Astrocyte (in vitro differentiated cells and primary cell): ENCODE data around the gene FTO. TPM values are rescaled to one million over a fixed set of nuclear protein-coding genes. Genes with fewer than 3 reads are reported as not detected.

Source experiments
- DNase-seq: peaks from one replicate; pipeline ENCODE4 v3.0.0-alpha.2; 2010; ENCODE audit warnings: low read depth
- FAIRE-seq: peaks from 2 replicates; lab custom pipeline; 2011; peaks lifted over from hg19 to GRCh38; lab: Jason Lieb, UNC
- H2AFZ ChIP-seq: 2 replicates; pipeline ENCODE4 v1.6.0; 2012; ENCODE audit warnings: low read depth, low read length, inconsistent platforms
- H3K27ac ChIP-seq: 2 replicates; pipeline ENCODE4 v1.5.1; 2011; ENCODE audit warnings: low read depth, low read length, inconsistent platforms
- H3K27me3 ChIP-seq: 2 replicates; pipeline ENCODE4 v1.6.0; 2011; ENCODE audit warnings: low read length, inconsistent platforms; ENCODE audit not compliant: insufficient read depth
- H3K36me3 ChIP-seq: 2 replicates; pipeline ENCODE4 v1.5.1; 2011; ENCODE audit warnings: low read length, inconsistent platforms; ENCODE audit not compliant: insufficient read depth
- H3K4me1 ChIP-seq: 2 replicates; pipeline ENCODE4 v1.5.1; 2011; ENCODE audit warnings: low read length, inconsistent platforms; ENCODE audit not compliant: insufficient read depth
- H3K4me2 ChIP-seq: 2 replicates; pipeline ENCODE4 v1.6.0; 2012; ENCODE audit warnings: low read length, inconsistent platforms
- H3K4me3 ChIP-seq: 2 replicates; pipeline ENCODE4 v1.5.1; 2011; ENCODE audit warnings: low read depth, mild to moderate bottlenecking, low read length, inconsistent platforms; ENCODE audit not compliant: insufficient read depth
- H3K79me2 ChIP-seq: 2 replicates; pipeline ENCODE4 v1.6.0; 2012; ENCODE audit warnings: mild to moderate bottlenecking, low read length, inconsistent platforms; ENCODE audit not compliant: insufficient read depth
- H3K9ac ChIP-seq: 2 replicates; pipeline ENCODE4 v1.6.0; 2012; ENCODE audit warnings: mild to moderate bottlenecking, low read length, inconsistent platforms
- H3K9me3 ChIP-seq: 2 replicates; pipeline ENCODE4 v1.5.1; 2012; ENCODE audit warnings: low read depth, mild to moderate bottlenecking, low read length, inconsistent platforms; ENCODE audit not compliant: insufficient read depth
- H4K20me1 ChIP-seq: 2 replicates; pipeline ENCODE4 v1.6.0; 2012; ENCODE audit warnings: low read length, inconsistent platforms; ENCODE audit not compliant: insufficient read depth
- H3K27ac Mint-ChIP-seq: one replicate; pipeline ENCODE4 v1.8.0; 2021; ENCODE audit warnings: mild to moderate bottlenecking, mixed read lengths; ENCODE audit not compliant: unreplicated experiment
- H3K27me3 Mint-ChIP-seq: one replicate; pipeline ENCODE4 v1.8.0; 2021; ENCODE audit warnings: low read depth, mixed read lengths; ENCODE audit not compliant: unreplicated experiment
- H3K36me3 Mint-ChIP-seq: one replicate; pipeline ENCODE4 v1.8.0; 2021; ENCODE audit warnings: low read depth, mixed read lengths; ENCODE audit not compliant: unreplicated experiment
- H3K4me1 Mint-ChIP-seq: one replicate; pipeline ENCODE4 v1.8.0; 2021; ENCODE audit warnings: low read depth, mixed read lengths; ENCODE audit not compliant: unreplicated experiment
- H3K4me3 Mint-ChIP-seq: one replicate; pipeline ENCODE4 v1.8.0; 2021; ENCODE audit warnings: mild to moderate bottlenecking, moderate library complexity, mixed read lengths; ENCODE audit not compliant: unreplicated experiment
- H3K9me3 Mint-ChIP-seq: one replicate; pipeline ENCODE4 v1.8.0; 2021; ENCODE audit warnings: mild to moderate bottlenecking, mixed read lengths; ENCODE audit not compliant: unreplicated experiment
- EZH2 ChIP-seq: IDR thresholded peaks from 2 replicates; pipeline ENCODE4 v1.6.1; 2012; ENCODE audit warnings: mild to moderate bottlenecking, low read length, inconsistent platforms; ENCODE audit not compliant: insufficient read depth
- total RNA-seq: library from RNA; stranded (reverse); gene quantifications from 2 replicates; pipeline ENCODE4 v1.2.1, GENCODE V29; 2021
- TF ChIP-seq, protein P1 (sequence below): IDR thresholded peaks from 2 replicates; pipeline ENCODE4 v1.5.1; 2011; ENCODE audit warnings: low read depth, mild to moderate bottlenecking, inconsistent platforms, low read length, moderate library complexity; ENCODE audit not compliant: insufficient read depth

FTO gene
- total RNA-seq, 1 donor from 2014 or later = 73.1 TPM

GRCh38 chr16:53925526-53925925, 221.6 kb downstream of the FTO start:
- no peak overlapping the region for H3K27ac ChIP-seq
- no peaks in the 10 kb centered on the region for H3K36me3 ChIP-seq
- no peak overlapping the region for H2AFZ ChIP-seq
- no peaks in the 10 kb centered on the region for H3K79me2 ChIP-seq
- no peak overlapping the region for H3K9ac ChIP-seq
- no peaks in the 10 kb centered on the region for H3K4me1 ChIP-seq
- Mint-ChIP-seq H3K27ac (no peak overlapping the region), H3K9me3 (no peaks in the 10 kb centered on the region), H3K27me3 (no peaks in the 10 kb centered on the region), H3K4me1 (peaks cover 27% of the 10 kb centered on the region), H3K4me3 (no peak overlapping the region), H3K36me3 (no peaks in the 10 kb centered on the region)
- FAIRE-seq = no peak
- H3K27me3 ChIP-seq = no peaks in the 10 kb centered on the region
- no peak for DNase-seq
- H4K20me1 ChIP-seq = peaks cover 10% of the 10 kb centered on the region
- TF ChIP-seq, protein P1, sequence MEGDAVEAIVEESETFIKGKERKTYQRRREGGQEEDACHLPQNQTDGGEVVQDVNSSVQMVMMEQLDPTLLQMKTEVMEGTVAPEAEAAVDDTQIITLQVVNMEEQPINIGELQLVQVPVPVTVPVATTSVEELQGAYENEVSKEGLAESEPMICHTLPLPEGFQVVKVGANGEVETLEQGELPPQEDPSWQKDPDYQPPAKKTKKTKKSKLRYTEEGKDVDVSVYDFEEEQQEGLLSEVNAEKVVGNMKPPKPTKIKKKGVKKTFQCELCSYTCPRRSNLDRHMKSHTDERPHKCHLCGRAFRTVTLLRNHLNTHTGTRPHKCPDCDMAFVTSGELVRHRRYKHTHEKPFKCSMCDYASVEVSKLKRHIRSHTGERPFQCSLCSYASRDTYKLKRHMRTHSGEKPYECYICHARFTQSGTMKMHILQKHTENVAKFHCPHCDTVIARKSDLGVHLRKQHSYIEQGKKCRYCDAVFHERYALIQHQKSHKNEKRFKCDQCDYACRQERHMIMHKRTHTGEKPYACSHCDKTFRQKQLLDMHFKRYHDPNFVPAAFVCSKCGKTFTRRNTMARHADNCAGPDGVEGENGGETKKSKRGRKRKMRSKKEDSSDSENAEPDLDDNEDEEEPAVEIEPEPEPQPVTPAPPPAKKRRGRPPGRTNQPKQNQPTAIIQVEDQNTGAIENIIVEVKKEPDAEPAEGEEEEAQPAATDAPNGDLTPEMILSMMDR = no peak
- TF ChIP-seq EZH2 = no peak
- H3K4me2 ChIP-seq = no peak overlapping the region
- no peak overlapping the region for H3K4me3 ChIP-seq
- H3K9me3 ChIP-seq = no peaks in the 10 kb centered on the region

GRCh38 chr16:53926209-53926608, 222.3 kb downstream of the FTO start:
- H2AFZ ChIP-seq = no peak overlapping the region
- no peak overlapping the region for H3K4me2 ChIP-seq
- H3K4me1 Mint-ChIP-seq = peaks cover 27% of the 10 kb centered on the region
- no peak overlapping the region for H3K27ac ChIP-seq
- H3K4me1 ChIP-seq = no peaks in the 10 kb centered on the region
- H3K9me3 Mint-ChIP-seq = no peaks in the 10 kb centered on the region
- no peaks in the 10 kb centered on the region for H3K79me2 ChIP-seq
- H3K27me3 ChIP-seq = no peaks in the 10 kb centered on the region
- H3K36me3 ChIP-seq = no peaks in the 10 kb centered on the region
- H3K4me3 ChIP-seq = no peak overlapping the region
- TF ChIP-seq, protein P1 = no peak
- no peak for TF ChIP-seq EZH2
- no peaks in the 10 kb centered on the region for H3K27me3 Mint-ChIP-seq
- H4K20me1 ChIP-seq = peaks cover 10% of the 10 kb centered on the region
- DNase-seq = no peak
- H3K4me3 Mint-ChIP-seq = no peak overlapping the region
- no peak overlapping the region for H3K9ac ChIP-seq
- no peak for FAIRE-seq
- no peak overlapping the region for H3K27ac Mint-ChIP-seq
- H3K9me3 ChIP-seq = no peaks in the 10 kb centered on the region
- H3K36me3 Mint-ChIP-seq = no peaks in the 10 kb centered on the region

DNA sequence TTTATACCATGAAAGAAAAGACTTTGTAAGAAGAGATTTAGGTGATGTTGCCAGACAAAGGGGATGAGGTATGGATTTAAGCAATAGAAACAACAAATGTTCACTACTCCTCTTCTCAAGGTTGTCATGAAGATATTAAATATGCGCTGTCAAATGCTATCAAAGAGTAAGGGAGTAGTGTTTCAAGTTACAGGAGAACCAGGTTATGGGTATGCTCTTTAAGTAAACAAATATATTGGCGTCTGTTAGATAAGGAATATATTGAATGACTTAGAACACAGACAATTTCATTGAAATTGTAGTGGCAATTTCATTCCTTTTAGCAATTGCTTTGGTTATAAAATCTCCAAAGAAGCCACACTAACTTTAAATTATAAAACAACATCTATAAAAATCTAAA, 229.0 kb downstream of the FTO start:
- TF ChIP-seq, protein P1 = no peak
- no peak for TF ChIP-seq EZH2
- H3K4me1 Mint-ChIP-seq = peaks cover 5% of the 10 kb centered on the region
- no peak overlapping the region for H3K27ac Mint-ChIP-seq
- no peak for FAIRE-seq
- no peak overlapping the region for H3K4me2 ChIP-seq
- H3K27me3 Mint-ChIP-seq = no peaks in the 10 kb centered on the region
- no peaks in the 10 kb centered on the region for H4K20me1 ChIP-seq
- H3K9ac ChIP-seq = no peak overlapping the region
- H3K9me3 ChIP-seq = no peaks in the 10 kb centered on the region
- no peak overlapping the region for H3K4me3 ChIP-seq
- no peak overlapping the region for H2AFZ ChIP-seq
- H3K36me3 Mint-ChIP-seq = no peaks in the 10 kb centered on the region
- H3K4me3 Mint-ChIP-seq = no peak overlapping the region
- H3K9me3 Mint-ChIP-seq = no peaks in the 10 kb centered on the region
- no peak overlapping the region for H3K27ac ChIP-seq
- no peaks in the 10 kb centered on the region for H3K79me2 ChIP-seq
- no peaks in the 10 kb centered on the region for H3K27me3 ChIP-seq
- H3K4me1 ChIP-seq = no peaks in the 10 kb centered on the region
- DNase-seq = no peak
- H3K36me3 ChIP-seq = no peaks in the 10 kb centered on the region
